ENCODE measurements around the gene COL27A1.

Gene COL27A1

GRCh38 chr9:114216976-114217375 lies 61.6 kb downstream of the COL27A1 start:
- TF ChIP-seq, protein P1, sequence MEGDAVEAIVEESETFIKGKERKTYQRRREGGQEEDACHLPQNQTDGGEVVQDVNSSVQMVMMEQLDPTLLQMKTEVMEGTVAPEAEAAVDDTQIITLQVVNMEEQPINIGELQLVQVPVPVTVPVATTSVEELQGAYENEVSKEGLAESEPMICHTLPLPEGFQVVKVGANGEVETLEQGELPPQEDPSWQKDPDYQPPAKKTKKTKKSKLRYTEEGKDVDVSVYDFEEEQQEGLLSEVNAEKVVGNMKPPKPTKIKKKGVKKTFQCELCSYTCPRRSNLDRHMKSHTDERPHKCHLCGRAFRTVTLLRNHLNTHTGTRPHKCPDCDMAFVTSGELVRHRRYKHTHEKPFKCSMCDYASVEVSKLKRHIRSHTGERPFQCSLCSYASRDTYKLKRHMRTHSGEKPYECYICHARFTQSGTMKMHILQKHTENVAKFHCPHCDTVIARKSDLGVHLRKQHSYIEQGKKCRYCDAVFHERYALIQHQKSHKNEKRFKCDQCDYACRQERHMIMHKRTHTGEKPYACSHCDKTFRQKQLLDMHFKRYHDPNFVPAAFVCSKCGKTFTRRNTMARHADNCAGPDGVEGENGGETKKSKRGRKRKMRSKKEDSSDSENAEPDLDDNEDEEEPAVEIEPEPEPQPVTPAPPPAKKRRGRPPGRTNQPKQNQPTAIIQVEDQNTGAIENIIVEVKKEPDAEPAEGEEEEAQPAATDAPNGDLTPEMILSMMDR (IDR thresholded peaks at IDR 0.05): no peak

DNA sequence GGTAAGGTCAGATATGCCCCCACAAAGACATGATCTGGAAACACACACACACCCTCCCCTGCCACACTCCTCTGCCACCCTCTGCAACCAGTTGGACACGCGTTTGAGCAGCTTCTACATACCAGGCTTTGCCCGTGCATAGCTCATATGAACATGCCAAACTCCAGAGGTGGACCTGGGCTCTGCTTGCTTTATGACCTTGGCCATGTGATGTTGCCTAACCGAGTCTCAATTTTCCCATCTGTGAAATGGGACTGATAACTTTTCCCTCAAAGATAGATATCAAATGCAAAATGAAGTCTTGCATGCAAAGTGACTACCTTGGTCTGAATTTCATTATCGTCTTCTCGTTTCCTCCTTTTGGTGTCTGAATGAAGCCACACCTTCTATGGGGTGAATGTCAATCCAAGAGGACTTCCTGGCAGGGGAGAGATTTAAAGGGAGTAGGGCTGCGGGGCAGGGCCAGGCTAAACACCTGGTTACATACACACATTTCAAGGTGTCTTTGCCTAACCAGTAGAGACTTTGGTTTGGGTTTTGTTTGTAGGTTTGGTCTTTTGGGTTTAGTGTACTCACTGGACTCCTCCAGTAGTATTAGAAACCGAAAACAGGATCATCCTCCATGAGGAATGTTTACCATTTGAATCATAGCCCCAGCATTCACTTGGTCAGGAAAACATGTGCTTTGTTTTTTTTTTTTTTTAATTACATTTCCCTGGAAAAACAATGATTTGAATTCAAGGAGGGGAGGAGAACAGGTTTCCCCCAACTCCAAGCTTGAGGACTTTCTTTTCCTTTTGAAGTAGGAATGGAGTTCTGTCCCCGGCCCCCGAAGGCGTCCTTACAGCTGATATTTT lies 63.2 kb downstream of the COL27A1 start:
- TF ChIP-seq, protein P1 (IDR thresholded peaks at IDR 0.05): no peak
- H3K9me3 ChIP-seq: no peaks in the 10 kb centered on the region
- H3K36me3 ChIP-seq: no peaks in the 10 kb centered on the region
- H3K4me3 ChIP-seq (ENCODE audit: low read depth in 1 of 2, low read length in 1 of 2): no peak overlapping the region
- H3K27me3 ChIP-seq: no peaks in the 10 kb centered on the region
- H3K27ac ChIP-seq: no peak overlapping the region
- H3K4me1 ChIP-seq (ENCODE audit: control insufficient read depth in 1 of 2, insufficient read depth in 1 of 2, low read depth in 1 of 2, low read length in 1 of 2): no peaks in the 10 kb centered on the region

More at GRCh38 chr9:114216976-114217375, 61.6 kb downstream of the COL27A1 start:
- Histone ChIP-seq H3K27ac (no peak overlapping the region), H3K9me3 (no peaks in the 10 kb centered on the region), H3K27me3 (no peaks in the 10 kb centered on the region), H3K4me3 (ENCODE audit: low read depth in 1 of 2, low read length in 1 of 2) (no peak overlapping the region), H3K4me1 (ENCODE audit: control insufficient read depth in 1 of 2, insufficient read depth in 1 of 2, low read depth in 1 of 2, low read length in 1 of 2) (no peaks in the 10 kb centered on the region), H3K36me3 (no peaks in the 10 kb centered on the region)

DNA sequence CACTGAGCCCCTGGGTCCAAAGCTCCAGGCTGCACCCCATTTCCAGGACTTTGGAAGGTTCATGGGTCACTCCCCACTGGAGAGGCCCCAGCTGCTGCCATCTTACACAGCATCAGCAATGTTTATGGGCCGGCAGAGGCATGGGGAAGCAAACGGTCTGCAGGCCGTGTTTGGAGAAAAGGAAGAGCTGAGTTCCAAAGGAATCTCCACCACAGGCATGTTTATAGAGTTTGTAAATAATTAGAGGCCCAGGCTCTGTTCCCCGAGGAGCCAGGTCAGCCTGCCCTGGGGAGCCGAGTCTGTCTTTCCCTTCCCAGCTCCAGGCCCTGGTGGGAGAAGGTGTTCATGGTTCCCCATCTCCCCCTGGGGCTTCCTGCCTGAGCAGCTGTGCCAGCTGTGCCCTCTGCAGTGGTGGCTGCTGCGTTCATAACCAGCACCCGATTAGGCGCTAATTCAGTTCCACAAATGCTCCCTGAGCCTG lies 64.8 kb downstream of the COL27A1 start:
- Histone ChIP-seq H3K27ac (no peak overlapping the region), H3K4me1 (ENCODE audit: control insufficient read depth in 1 of 2, insufficient read depth in 1 of 2, low read depth in 1 of 2, low read length in 1 of 2) (no peaks in the 10 kb centered on the region), H3K27me3 (no peaks in the 10 kb centered on the region), H3K9me3 (no peaks in the 10 kb centered on the region), H3K4me3 (ENCODE audit: low read depth in 1 of 2, low read length in 1 of 2) (no peak overlapping the region), H3K36me3 (no peaks in the 10 kb centered on the region)
- TF ChIP-seq, protein P1 (IDR thresholded peaks at IDR 0.05): no peak

DNA sequence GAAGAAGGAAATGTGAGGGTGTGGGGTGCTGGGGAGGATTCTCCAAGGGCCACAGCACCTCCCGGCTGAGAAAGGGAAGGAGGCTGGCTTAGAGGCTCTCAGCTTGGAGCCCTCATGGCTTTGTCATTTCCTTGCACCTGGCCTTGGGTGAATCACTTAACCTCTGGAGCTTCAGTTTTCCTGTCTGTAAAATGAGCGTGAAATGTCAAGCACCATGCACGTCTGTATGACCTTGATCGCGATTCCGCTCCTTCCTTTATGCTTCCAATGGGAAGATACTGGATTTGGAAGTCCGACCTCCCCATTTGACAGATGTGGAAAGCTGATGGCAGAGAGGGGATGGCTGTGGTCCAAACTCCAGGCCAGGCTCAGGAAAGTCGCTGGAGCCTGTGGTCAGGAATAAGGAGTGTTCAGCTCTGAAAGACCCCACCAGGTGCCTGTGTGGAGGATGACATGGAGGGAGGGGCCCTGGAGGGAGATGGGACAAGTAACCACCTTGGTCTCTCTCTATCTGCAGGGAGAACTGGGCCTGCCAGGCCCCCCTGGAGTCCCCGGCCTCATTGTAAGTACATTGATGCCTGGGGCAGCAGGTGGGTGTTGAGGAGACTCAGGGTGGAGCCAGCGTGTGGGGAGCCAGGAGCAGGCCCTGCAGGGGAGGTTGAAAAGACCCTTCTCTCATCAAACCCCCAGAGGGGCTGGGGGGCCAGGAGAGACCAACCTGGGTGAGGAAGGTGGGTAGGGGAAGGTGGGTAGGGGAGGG lies 66.5 kb downstream of the COL27A1 start:
- no peak overlapping the region for H3K27ac ChIP-seq
- H3K9me3 ChIP-seq: no peaks in the 10 kb centered on the region
- H3K4me3 ChIP-seq (ENCODE audit: low read depth in 1 of 2, low read length in 1 of 2): no peak overlapping the region
- H3K36me3 ChIP-seq: no peaks in the 10 kb centered on the region
- H3K4me1 ChIP-seq (ENCODE audit: control insufficient read depth in 1 of 2, insufficient read depth in 1 of 2, low read depth in 1 of 2, low read length in 1 of 2): no peaks in the 10 kb centered on the region
- TF ChIP-seq, protein P1 (IDR thresholded peaks at IDR 0.05): no peak
- no peaks in the 10 kb centered on the region for H3K27me3 ChIP-seq

- Histone ChIP-seq H3K4me1 (ENCODE audit: control insufficient read depth in 1 of 2, insufficient read depth in 1 of 2, low read depth in 1 of 2, low read length in 1 of 2) (no peaks in the 10 kb centered on the region), H3K9me3 (no peaks in the 10 kb centered on the region), H3K4me3 (ENCODE audit: low read depth in 1 of 2, low read length in 1 of 2) (no peak overlapping the region), H3K27me3 (no peaks in the 10 kb centered on the region), H3K36me3 (no peaks in the 10 kb centered on the region), H3K27ac (no peak overlapping the region)
- TF ChIP-seq, protein P1 (IDR thresholded peaks at IDR 0.05): no peak
These were observed 68.4 kb downstream of the COL27A1 start for GRCh38 chr9:114223564-114224246.

All from neutrophil (primary cell).